Testis (tissue), 2 donors: ENCODE measurements around the gene MYO1D.

Experiments used
- POLR2A ChIP-seq: fragments of 450-650 bp; IDR thresholded peaks from one replicate; pipeline ENCODE4 v1.6.1; 2017; ENCODE audit warnings: antibody characterized with exemption, mild to moderate bottlenecking, moderate library complexity
- TF ChIP-seq, protein P1 (sequence below), 3 experiments: fragments of 450-650 bp in 2 of 3; fragments of 200-600 bp in 1 of 3; sonication (generic) in 1 of 3; IDR thresholded peaks; one replicate each; pipeline ENCODE4 v1.5.1; 2016 to 2019; ENCODE audit warnings: antibody characterized with exemption in 3 of 3, mild to moderate bottlenecking in 2 of 3, moderate library complexity in 1 of 3

DNA sequence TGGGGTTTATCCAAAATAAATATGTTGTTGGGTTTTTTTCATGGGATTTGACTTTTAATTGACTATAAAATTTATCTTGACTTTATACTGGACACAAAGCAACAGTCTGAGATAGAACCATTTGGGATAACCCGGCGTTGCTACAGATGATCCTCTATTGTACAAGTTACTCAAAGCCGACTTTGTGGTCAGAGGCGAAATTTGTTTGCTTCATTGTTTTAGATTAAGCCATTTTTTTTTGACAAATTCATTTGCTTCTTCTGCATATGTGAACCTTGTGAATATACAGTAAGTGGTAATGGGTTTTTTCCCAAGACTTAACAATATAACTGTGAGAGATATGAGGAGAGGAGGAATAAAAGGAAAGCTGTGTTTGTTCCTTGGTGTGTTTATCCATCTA lies 11.8 kb downstream of the MYO1D start:
- TF ChIP-seq, protein P1, sequence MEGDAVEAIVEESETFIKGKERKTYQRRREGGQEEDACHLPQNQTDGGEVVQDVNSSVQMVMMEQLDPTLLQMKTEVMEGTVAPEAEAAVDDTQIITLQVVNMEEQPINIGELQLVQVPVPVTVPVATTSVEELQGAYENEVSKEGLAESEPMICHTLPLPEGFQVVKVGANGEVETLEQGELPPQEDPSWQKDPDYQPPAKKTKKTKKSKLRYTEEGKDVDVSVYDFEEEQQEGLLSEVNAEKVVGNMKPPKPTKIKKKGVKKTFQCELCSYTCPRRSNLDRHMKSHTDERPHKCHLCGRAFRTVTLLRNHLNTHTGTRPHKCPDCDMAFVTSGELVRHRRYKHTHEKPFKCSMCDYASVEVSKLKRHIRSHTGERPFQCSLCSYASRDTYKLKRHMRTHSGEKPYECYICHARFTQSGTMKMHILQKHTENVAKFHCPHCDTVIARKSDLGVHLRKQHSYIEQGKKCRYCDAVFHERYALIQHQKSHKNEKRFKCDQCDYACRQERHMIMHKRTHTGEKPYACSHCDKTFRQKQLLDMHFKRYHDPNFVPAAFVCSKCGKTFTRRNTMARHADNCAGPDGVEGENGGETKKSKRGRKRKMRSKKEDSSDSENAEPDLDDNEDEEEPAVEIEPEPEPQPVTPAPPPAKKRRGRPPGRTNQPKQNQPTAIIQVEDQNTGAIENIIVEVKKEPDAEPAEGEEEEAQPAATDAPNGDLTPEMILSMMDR (IDR thresholded peaks at IDR 0.05) = no peak
- no peak for TF ChIP-seq POLR2A
